Ascending aorta (tissue), 2 donors: ENCODE data around the gene SULT2B1. TPM values are rescaled to one million over a fixed set of nuclear protein-coding genes. Genes with fewer than 3 reads are reported as not detected.
A peak's percentile ranks its signal among the peaks of the same experiment; 100 is the strongest.

Experiments used
- DNase-seq, 2 donors: peaks; one replicate each; pipeline ENCODE4 v3.0.0-alpha.2; 2019; ENCODE audit warnings: low spot score in 2 of 2
- H3K27ac ChIP-seq, 2 donors: fragments of 200-600 bp; sonication (generic); one replicate each; pipeline ENCODE4 v1.5.1; 2016 to 2017; ENCODE audit warnings: mild to moderate bottlenecking in 1 of 2
- H3K27me3 ChIP-seq: fragments of 200-600 bp; sonication (generic); one replicate; pipeline ENCODE4 v1.5.1; 2017
- H3K36me3 ChIP-seq, 2 donors: fragments of 200-600 bp; sonication (generic); one replicate each; pipeline ENCODE4 v1.5.1; 2016
- H3K4me1 ChIP-seq, 2 donors: fragments of 200-600 bp; sonication (generic); one replicate each; pipeline ENCODE4 v1.5.1; 2016 to 2017; ENCODE audit warnings: mild to moderate bottlenecking in 1 of 2
- H3K4me3 ChIP-seq, 2 donors: fragments of 200-600 bp; sonication (generic); one replicate each; pipeline ENCODE4 v1.5.1; 2016 to 2017; ENCODE audit warnings: mild to moderate bottlenecking in 1 of 2
- H3K9me3 ChIP-seq, 2 donors: fragments of 200-600 bp; sonication (generic); one replicate each; pipeline ENCODE4 v1.5.1; 2016
- CTCF ChIP-seq, 3 experiments: fragments of 200-600 bp in 2 of 3; fragments of 450-650 bp in 1 of 3; sonication (generic) in 2 of 3; IDR thresholded peaks; one replicate each; pipeline ENCODE4 v1.5.1; 2016 to 2019; ENCODE audit warnings: antibody characterized with exemption in 3 of 3, mild to moderate bottlenecking in 1 of 3, moderate library complexity in 1 of 3
- intact Hi-C: fragments of 100-400 bp; cut with DNase I; formaldehyde crosslinking; loops from one replicate; pipeline ENCODE4 v1.15.1; 2023
- total RNA-seq: library from RNA; depleted of rRNA; stranded (reverse); fragments of >200 nt; gene quantifications from one replicate; pipeline ENCODE4 v1.1.0, GENCODE V29; 2016

Gene SULT2B1
- total RNA-seq, 1 donor from 2014 or later: not detected

GRCh38 chr19:48558018-48558684 is 6.2 kb downstream of the SULT2B1 start:
- no peak overlapping the region for H3K27ac ChIP-seq
- no peak for TF ChIP-seq CTCF (IDR thresholded peaks at IDR 0.05)
- intact Hi-C loops: no loop called here
- H3K9me3 ChIP-seq: no peaks in the 10 kb centered on the region
- no peaks in the 10 kb centered on the region for H3K36me3 ChIP-seq
- no peak overlapping the region for H3K4me3 ChIP-seq
- no peak for DNase-seq
- H3K4me1 ChIP-seq: no peaks in the 10 kb centered on the region
- no peaks in the 10 kb centered on the region for H3K27me3 ChIP-seq

- no peaks in the 10 kb centered on the region for H3K27me3 ChIP-seq
- intact Hi-C loops: no loop called here
- no peak for DNase-seq
- no peaks in the 10 kb centered on the region for H3K36me3 ChIP-seq
- H3K9me3 ChIP-seq: no peaks in the 10 kb centered on the region
- no peak overlapping the region for H3K4me3 ChIP-seq
- H3K4me1 ChIP-seq: no peaks in the 10 kb centered on the region
- TF ChIP-seq CTCF (IDR thresholded peaks at IDR 0.05): no peak
- no peak overlapping the region for H3K27ac ChIP-seq
These were observed 8.1 kb downstream of the SULT2B1 start for GRCh38 chr19:48560095-48560530.

DNA sequence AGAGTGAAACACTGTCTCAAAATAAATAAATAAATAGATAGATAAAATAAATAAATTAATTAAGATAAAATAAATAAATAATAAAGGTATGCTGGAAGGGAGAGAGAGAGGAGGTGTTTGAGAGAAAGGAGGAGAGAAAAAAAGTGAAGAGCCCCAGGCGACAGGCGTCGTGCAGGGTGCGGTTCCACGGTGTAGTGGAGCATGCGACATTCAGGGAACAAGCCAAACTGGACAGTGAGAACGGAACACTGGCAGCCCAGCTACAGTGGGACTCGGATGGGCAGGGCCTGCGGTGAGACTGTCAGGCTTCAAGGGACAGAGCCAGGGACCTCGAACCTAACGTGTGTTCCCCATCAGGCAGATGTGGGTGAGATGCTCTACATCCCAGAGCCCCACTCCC is 9.4 kb downstream of the SULT2B1 start:
- Histone ChIP-seq H3K36me3 (no peaks in the 10 kb centered on the region), H3K9me3 (no peaks in the 10 kb centered on the region), H3K4me3 (no peak overlapping the region), H3K4me1 (no peaks in the 10 kb centered on the region), H3K27me3 (no peaks in the 10 kb centered on the region), H3K27ac (no peak overlapping the region)
- intact Hi-C loops: no loop called here
- no peak for DNase-seq
- no peak for TF ChIP-seq CTCF (IDR thresholded peaks at IDR 0.05)

DNA sequence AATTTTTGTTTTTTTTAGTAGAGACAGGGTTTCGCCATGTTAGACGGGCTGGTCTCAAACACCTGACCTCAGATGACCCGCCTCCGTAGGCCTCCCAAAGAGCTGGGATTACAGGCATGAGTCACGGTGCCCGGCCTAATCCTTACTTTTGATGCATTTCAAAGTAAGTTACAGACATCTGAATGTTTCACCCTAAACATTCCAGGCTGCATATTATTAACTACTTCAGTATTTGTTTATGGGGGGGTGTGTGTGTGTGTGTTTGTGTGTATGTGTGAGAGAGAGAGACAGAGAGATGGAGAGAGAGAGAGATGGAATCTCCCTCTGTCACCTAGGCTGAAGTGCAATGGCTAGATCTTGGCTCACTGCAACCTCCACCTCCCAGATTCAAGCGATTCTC is 13.1 kb downstream of the SULT2B1 start:
- Histone ChIP-seq H3K4me3 (no peak overlapping the region), H3K4me1 (peaks cover 3 to 4% of the 10 kb centered on the region in 2 donors), H3K27ac (no peak overlapping the region), H3K9me3 (no peaks in the 10 kb centered on the region), H3K36me3 (no peaks in the 10 kb centered on the region), H3K27me3 (no peaks in the 10 kb centered on the region)
- no peak for DNase-seq
- intact Hi-C loops: no loop called here
- no peak for TF ChIP-seq CTCF (IDR thresholded peaks at IDR 0.05)

DNA sequence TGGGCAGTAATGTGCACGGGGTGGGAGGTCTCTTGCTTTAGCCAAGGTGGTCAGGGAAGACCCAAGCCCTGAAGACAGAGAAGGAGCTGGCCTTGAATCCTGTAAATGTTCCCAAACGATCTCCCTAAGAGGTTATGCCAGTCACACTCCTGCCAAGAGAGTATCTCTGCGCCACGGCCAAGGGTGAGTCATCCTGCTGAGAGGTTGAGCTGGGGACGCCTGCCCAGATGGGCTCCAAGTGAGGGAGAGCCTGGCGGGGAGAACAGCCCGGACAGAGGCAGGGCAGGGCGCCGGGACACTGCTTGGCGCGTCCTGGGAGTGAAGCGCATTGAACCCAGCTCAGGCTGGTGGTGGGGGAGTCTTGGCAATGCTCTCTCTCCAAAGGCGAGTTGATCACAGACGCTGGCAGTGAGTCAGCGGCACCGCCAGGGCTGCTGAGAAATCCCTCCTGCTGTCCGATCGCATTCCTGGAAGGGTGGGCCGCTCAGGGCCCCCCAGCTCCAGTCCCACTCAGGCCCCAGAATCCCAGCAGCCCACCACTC is 16.4 kb downstream of the SULT2B1 start:
- TF ChIP-seq CTCF (IDR thresholded peaks at IDR 0.05): no peak
- H3K36me3 ChIP-seq: no peaks in the 10 kb centered on the region
- H3K27me3 ChIP-seq: no peaks in the 10 kb centered on the region
- peaks cover 3 to 4% of the 10 kb centered on the region in 2 donors for H3K4me1 ChIP-seq
- H3K4me3 ChIP-seq: peak overlapping the region in 1 of 2 donors; percentile 18
- DNase-seq: peak; percentile 71 to 90
- H3K9me3 ChIP-seq: no peaks in the 10 kb centered on the region
- intact Hi-C loops: no loop called here
- peak overlapping the region in 1 of 2 donors; percentile 24 for H3K27ac ChIP-seq
